Left forelimb (tissue), 1 donor: ENCODE results near the gene SLC5A12.
"Not testable (repeated sequence)": the region's sequence is repeated elsewhere in the genome, so short reads cannot be mapped to it uniquely, and the experiment has no call there.

Source experiments
- DNase-seq: peaks from one replicate; pipeline ENCODE4 v3.0.0-alpha.2; 2018; ENCODE audit warnings: low spot score

SLC5A12 gene

DNA sequence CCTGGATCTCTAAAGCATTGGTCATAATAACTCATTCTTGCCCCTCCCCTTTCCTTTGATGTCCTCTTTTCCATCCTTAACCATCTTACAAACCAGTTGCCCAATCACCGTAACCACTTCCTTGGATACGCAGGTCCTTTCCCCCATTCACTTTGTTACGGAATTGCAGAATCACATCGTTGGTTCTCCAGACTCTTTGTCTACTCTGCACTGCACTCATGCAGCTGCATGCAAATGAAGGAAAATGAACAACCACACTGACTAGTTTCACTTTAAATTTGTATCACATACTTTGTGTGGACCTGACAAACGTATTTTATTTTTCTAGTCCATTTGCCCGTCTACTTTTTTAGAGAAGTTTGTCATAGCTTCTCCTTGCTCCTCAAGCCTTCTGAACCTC, 69.9 kb downstream of the SLC5A12 start:
- no peak for DNase-seq

DNA sequence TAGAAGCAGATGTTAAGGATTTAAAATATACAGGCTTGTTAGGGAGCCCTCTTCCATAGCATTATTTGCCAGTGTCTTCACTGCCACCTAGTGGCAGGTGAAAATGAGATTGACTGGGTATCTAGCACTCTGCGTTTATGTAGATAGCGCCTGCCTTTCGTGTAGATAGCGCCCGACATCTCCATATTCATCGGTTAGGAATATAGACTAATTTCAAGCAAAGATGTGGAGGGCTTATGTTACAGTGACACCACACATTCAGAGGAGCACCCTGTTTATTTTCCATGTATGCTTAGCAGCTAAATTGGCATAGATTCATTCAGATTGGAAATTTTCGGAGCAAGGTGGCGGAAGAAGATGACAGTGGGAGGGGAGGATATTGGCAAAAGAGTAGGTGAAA, 72.0 kb downstream of the SLC5A12 start:
- DNase-seq, result no peak

DNA sequence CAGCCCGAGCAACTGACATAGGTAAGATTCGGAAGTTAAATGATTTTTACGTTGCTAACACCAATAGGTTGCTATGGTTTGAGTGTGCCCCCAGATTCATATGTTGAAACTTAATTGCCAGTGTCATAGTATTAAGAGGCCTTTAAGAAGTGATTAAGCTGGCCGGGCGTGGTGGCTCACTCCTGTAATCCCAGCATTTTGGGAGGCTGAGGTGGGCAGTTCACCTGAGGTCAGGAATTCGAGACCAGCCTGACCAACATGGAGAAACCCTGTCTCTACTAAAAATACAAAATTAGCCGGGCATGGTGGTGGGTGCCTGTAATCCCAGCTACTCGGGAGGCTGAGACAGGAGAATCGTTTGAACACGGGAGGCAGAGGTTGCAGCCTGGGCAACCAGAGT, 78.5 kb downstream of the SLC5A12 start:
- DNase-seq, result not testable (repeated sequence)

- no peak for DNase-seq
Measured at GRCh38 chr11:26632691-26633159, 89.1 kb downstream of the SLC5A12 start.

GRCh38 chr11:26626346-26626745, 95.5 kb downstream of the SLC5A12 start:
- DNase-seq, result no peak

- DNase-seq, result no peak
Measured at GRCh38 chr11:26623076-26623659, 98.7 kb downstream of the SLC5A12 start.

DNA sequence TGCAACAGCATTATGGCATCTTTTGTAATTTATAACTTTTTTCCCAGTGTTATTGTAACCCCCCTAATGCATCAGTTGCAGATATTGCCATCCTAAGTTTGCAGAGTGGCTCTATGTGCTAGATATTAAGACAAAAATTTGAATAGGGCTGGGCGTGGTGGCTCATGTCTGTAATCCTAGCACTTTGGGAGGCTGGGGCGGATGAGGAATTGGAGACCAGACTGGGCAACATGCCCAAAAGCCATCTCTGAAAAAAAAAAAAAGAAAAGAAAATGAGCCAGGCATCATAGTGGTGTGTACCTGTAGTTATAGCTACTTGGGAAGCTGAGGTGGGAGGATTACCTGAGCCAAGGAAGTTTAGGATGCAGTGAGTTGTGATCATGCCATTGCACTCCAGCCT, 99.7 kb downstream of the SLC5A12 start:
- no peak for DNase-seq

- no peak for DNase-seq
Measured at GRCh38 chr11:26621132-26621531, 100.7 kb downstream of the SLC5A12 start.

DNA sequence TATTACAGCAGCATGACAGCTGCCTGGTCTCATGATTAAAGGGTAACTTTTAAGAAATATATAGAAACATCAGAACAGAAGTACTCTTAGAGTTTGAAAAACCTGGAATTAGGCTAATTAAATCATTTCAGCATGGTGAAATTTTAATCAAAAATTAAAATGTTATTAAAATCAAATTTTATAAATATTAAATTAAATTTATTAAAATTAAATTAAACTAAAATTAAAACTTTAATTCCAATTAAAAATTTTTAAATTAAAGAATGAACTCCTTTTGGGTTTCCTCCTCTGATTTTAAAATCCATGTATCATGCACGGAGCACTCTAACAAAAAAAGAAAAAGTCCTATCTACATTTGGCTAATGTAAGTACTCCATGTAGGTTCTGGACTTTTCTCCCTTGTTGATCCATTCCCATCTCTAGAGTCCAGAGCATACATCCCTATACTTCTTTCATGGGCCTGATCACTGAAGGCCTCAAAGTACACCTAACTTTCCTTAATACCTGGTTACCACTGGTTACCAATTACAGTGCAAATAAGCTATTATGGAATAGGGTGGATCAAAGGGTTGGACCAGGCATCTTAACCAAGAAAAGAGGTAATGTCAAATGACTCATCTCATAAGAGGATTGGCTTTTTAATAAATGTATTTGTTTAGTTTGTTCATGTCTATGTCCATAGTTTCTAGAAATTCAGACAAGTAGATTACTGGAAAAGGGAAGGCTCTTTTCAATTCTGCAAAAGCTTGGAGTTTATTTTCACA, 101.4 kb downstream of the SLC5A12 start:
- DNase-seq, result no peak

- no peak for DNase-seq
Measured at GRCh38 chr11:26618441-26618840, 103.4 kb downstream of the SLC5A12 start.
